GM23338 (cell line): Measurements from ENCODE around the gene FANCG. TPM values are rescaled to one million over a fixed set of nuclear protein-coding genes. Genes with fewer than 3 reads are reported as not detected.

Source experiments
- ATAC-seq: fragments of 200-7000 bp; cut with Tn5 transposase; 3 replicates; pipeline ENCODE4 v1.9.1; 2020
- DNase-seq: peaks from one replicate; pipeline ENCODE4 v3.0.0-alpha.2; 2015; ENCODE audit warnings: low spot score
- H2AFZ ChIP-seq: fragments of 200-600 bp; sonication (generic); 2 replicates; pipeline ENCODE4 v1.8.0; 2016; ENCODE audit warnings: antibody characterized with exemption, mild to moderate bottlenecking, moderate library complexity
- H3F3A ChIP-seq: fragments of 200-600 bp; sonication (generic); replicated peaks from 2 replicates; pipeline ENCODE4 v1.8.0; 2017; ENCODE audit warnings: antibody characterized with exemption, mixed run types, low read depth
- H3K27ac ChIP-seq: fragments of 200-600 bp; sonication (generic); 2 replicates; pipeline ENCODE4 v1.6.1; 2016; ENCODE audit warnings: low read depth
- H3K27me3 ChIP-seq: fragments of 200-600 bp; sonication (generic); 2 replicates; pipeline ENCODE4 v1.8.0; 2016; ENCODE audit warnings: mild to moderate bottlenecking, mixed run types, moderate library complexity; ENCODE audit not compliant: insufficient read depth
- H3K36me3 ChIP-seq: fragments of 200-600 bp; sonication (generic); 2 replicates; pipeline ENCODE4 v1.8.0; 2016; ENCODE audit warnings: mild to moderate bottlenecking; ENCODE audit not compliant: insufficient read depth
- H3K4me1 ChIP-seq: fragments of 200-600 bp; sonication (generic); 2 replicates; pipeline ENCODE4 v1.8.0; 2016; ENCODE audit warnings: mild to moderate bottlenecking, moderate library complexity; ENCODE audit not compliant: insufficient read depth
- H3K4me2 ChIP-seq: fragments of 200-600 bp; sonication (generic); 2 replicates; pipeline ENCODE4 v1.7.1; 2017; ENCODE audit warnings: mixed run types
- H3K4me3 ChIP-seq: fragments of 200-600 bp; sonication (generic); 2 replicates; pipeline ENCODE4 v1.6.1; 2016; ENCODE audit warnings: mixed run types
- H3K79me2 ChIP-seq: fragments of 200-600 bp; sonication (generic); replicated peaks from 2 replicates; pipeline ENCODE4 v1.8.0; 2017; ENCODE audit warnings: mild to moderate bottlenecking; ENCODE audit not compliant: insufficient read depth
- H3K9me2 ChIP-seq: fragments of 200-600 bp; sonication (generic); 2 replicates; pipeline ENCODE4 v1.8.0; 2017; ENCODE audit not compliant: insufficient read depth
- H4K20me1 ChIP-seq: fragments of 200-600 bp; sonication (generic); replicated peaks from 2 replicates; pipeline ENCODE4 v1.8.0; 2017; ENCODE audit warnings: mild to moderate bottlenecking; ENCODE audit not compliant: insufficient read depth
- H3K27ac Mint-ChIP-seq: 2 replicates; pipeline ENCODE4 v1.8.0; 2020; ENCODE audit warnings: inconsistent platforms, mild to moderate bottlenecking, moderate library complexity, mixed read lengths
- H3K27me3 Mint-ChIP-seq: 3 replicates; pipeline ENCODE4 v1.8.0; 2022; ENCODE audit warnings: low read depth, mild to moderate bottlenecking, moderate library complexity, mixed read lengths, inconsistent platforms; ENCODE audit not compliant: insufficient read depth, poor library complexity
- H3K36me3 Mint-ChIP-seq: 3 replicates; pipeline ENCODE4 v1.8.0; 2021; ENCODE audit warnings: low read depth, mild to moderate bottlenecking, inconsistent platforms, moderate library complexity, mixed read lengths
- H3K4me1 Mint-ChIP-seq: 3 replicates; pipeline ENCODE4 v1.8.0; 2020; ENCODE audit warnings: mild to moderate bottlenecking, inconsistent platforms, mixed read lengths
- H3K4me3 Mint-ChIP-seq: 3 replicates; pipeline ENCODE4 v1.8.0; 2021; ENCODE audit warnings: moderate library complexity, mild to moderate bottlenecking, inconsistent platforms, mixed read lengths
- H3K9me3 Mint-ChIP-seq: 3 replicates; pipeline ENCODE4 v1.8.0; 2020; ENCODE audit warnings: moderate library complexity, mild to moderate bottlenecking, inconsistent platforms, mixed read lengths
- CREB1 ChIP-seq: fragments of 250-450 bp; sonication (Bioruptor Pico); IDR thresholded peaks from 2 replicates; pipeline ENCODE4 v1.5.0; 2020; ENCODE audit warnings: low read depth, mild to moderate bottlenecking, moderate library complexity
- ETS1 ChIP-seq: IDR thresholded peaks from 2 replicates; pipeline ENCODE4 v1.6.1; 2016; ENCODE audit warnings: antibody characterized with exemption
- EZH2 ChIP-seq: fragments of 200-600 bp; sonication (generic); IDR thresholded peaks from one replicate; pipeline ENCODE4 v1.8.0; 2017; ENCODE audit warnings: antibody characterized with exemption, mild to moderate bottlenecking, low read depth; ENCODE audit not compliant: unreplicated experiment
- EZH2phosphoT487 ChIP-seq: fragments of 200-600 bp; sonication (generic); IDR thresholded peaks from one replicate; pipeline ENCODE4 v1.8.1; 2018; ENCODE audit warnings: antibody characterized with exemption; ENCODE audit not compliant: unreplicated experiment
- JUNB ChIP-seq: IDR thresholded peaks from one replicate; pipeline ENCODE4 v1.6.1; 2016; ENCODE audit warnings: antibody characterized with exemption; ENCODE audit not compliant: unreplicated experiment
- NANOG ChIP-seq: IDR thresholded peaks from 2 replicates; pipeline ENCODE4 v1.6.1; 2016; ENCODE audit warnings: antibody characterized with exemption, borderline replicate concordance
- POLR2AphosphoS5 ChIP-seq: IDR thresholded peaks from 2 replicates; pipeline ENCODE4 v1.6.1; 2016; ENCODE audit warnings: antibody characterized with exemption, low read depth
- REST ChIP-seq: IDR thresholded peaks from one replicate; pipeline ENCODE4 v1.6.1; 2018; ENCODE audit warnings: antibody characterized with exemption; ENCODE audit not compliant: unreplicated experiment
- STAT1 ChIP-seq: IDR thresholded peaks from one replicate; pipeline ENCODE4 v1.6.1; 2016; ENCODE audit warnings: antibody characterized with exemption; ENCODE audit not compliant: unreplicated experiment
- ZNF114 ChIP-seq: fragments of 250-450 bp; sonication (Bioruptor Pico); IDR thresholded peaks from 2 replicates; pipeline ENCODE4 v1.5.0; 2020; ENCODE audit warnings: mild to moderate bottlenecking, moderate library complexity
- ZNF331 ChIP-seq: fragments of 250-450 bp; sonication (Bioruptor Pico); IDR thresholded peaks from 2 replicates; pipeline ENCODE4 v1.5.0; 2020; ENCODE audit warnings: low read depth, mild to moderate bottlenecking, moderate library complexity
- ZNF462 ChIP-seq: fragments of 250-450 bp; sonication (Bioruptor Pico); IDR thresholded peaks from 2 replicates; pipeline ENCODE4 v1.5.0; 2020; ENCODE audit warnings: mild to moderate bottlenecking, moderate library complexity
- polyA plus RNA-seq: library from polyadenylated mRNA; unstranded; fragments of >200 nt; fragmentation: Nextera tagmentation; extraction: Ambion mirVana; gene quantifications from 2 replicates; pipeline ENCODE4 v1.2.1, GENCODE V29; 2016
- total RNA-seq: library from RNA; depleted of rRNA; stranded (reverse); fragments of >200 nt; shearing (Covaris generic); gene quantifications from 2 replicates; pipeline ENCODE4 v1.2.3, GENCODE V29; 2014
- TF ChIP-seq, protein P1 (sequence below), 2 experiments: fragments of 200-600 bp in 1 of 2; sonication (generic) in 1 of 2; conservative IDR thresholded peaks; 2 replicates each; pipeline versions ENCODE4 v1.5.1 to v1.6.1; 2016 to 2017; ENCODE audit warnings: antibody characterized with exemption in 2 of 2, low read depth in 2 of 2, mild to moderate bottlenecking in 2 of 2, moderate library complexity in 1 of 2

FANCG gene
- total and polyA plus RNA-seq, 2 experiments from 2014 or later = 53.8 to 56.2 TPM

- DNase-seq = no peak
- no peaks in the 10 kb centered on the region for H3K36me3 ChIP-seq
- H3K4me3 Mint-ChIP-seq = no peak overlapping the region
- peaks cover 23% of the 10 kb centered on the region for H3K4me1 Mint-ChIP-seq
- H3F3A ChIP-seq = no peaks in the 10 kb centered on the region
- H3K27me3 ChIP-seq = no peaks in the 10 kb centered on the region
- H2AFZ ChIP-seq = no peak overlapping the region
- peaks cover 24% of the 10 kb centered on the region for H3K4me1 ChIP-seq
- no peak overlapping the region for H3K4me2 ChIP-seq
- peaks cover 5% of the 10 kb centered on the region for H3K27me3 Mint-ChIP-seq
- peaks cover 53% of the 10 kb centered on the region for H3K36me3 Mint-ChIP-seq
- no peak overlapping the region for H3K4me3 ChIP-seq
- H3K79me2 ChIP-seq = no peaks in the 10 kb centered on the region
- no peaks in the 10 kb centered on the region for H3K9me2 ChIP-seq
- H4K20me1 ChIP-seq = no peaks in the 10 kb centered on the region
- no peak for ATAC-seq
- peaks cover 42% of the 10 kb centered on the region for H3K9me3 Mint-ChIP-seq
- no peak overlapping the region for H3K27ac Mint-ChIP-seq
- H3K27ac ChIP-seq = no peak overlapping the region
- TF ChIP-seq ETS1 (no peak), POLR2AphosphoS5 (no peak), STAT1 (no peak), NANOG (no peak), CREB1 (CRISPR knock-in tag) (no peak), EZH2phosphoT487 (no peak), REST (no peak), ZNF114 (CRISPR knock-in tag) (no peak), ZNF331 (no peak), JUNB (no peak), EZH2 (no peak), ZNF462 (CRISPR knock-in tag) (no peak)
- TF ChIP-seq, protein P1, sequence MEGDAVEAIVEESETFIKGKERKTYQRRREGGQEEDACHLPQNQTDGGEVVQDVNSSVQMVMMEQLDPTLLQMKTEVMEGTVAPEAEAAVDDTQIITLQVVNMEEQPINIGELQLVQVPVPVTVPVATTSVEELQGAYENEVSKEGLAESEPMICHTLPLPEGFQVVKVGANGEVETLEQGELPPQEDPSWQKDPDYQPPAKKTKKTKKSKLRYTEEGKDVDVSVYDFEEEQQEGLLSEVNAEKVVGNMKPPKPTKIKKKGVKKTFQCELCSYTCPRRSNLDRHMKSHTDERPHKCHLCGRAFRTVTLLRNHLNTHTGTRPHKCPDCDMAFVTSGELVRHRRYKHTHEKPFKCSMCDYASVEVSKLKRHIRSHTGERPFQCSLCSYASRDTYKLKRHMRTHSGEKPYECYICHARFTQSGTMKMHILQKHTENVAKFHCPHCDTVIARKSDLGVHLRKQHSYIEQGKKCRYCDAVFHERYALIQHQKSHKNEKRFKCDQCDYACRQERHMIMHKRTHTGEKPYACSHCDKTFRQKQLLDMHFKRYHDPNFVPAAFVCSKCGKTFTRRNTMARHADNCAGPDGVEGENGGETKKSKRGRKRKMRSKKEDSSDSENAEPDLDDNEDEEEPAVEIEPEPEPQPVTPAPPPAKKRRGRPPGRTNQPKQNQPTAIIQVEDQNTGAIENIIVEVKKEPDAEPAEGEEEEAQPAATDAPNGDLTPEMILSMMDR (conservative IDR thresholded peaks at IDR 0.05; ENCODE audit: low read depth in 2 of 2) = no peak
Measured at GRCh38 chr9:35029241-35029640, 50.5 kb downstream of the FANCG start.
